Endothelial cell of umbilical vein (primary cell): Measurements from ENCODE around the gene AK8. TPM values are rescaled to one million over a fixed set of nuclear protein-coding genes. Genes with fewer than 3 reads are reported as not detected.

ENCODE experiments used
- BruUV-seq: library from RNA; stranded (reverse); fragments of 400-500 nt; replicated peaks from 2 replicates; lab custom pipeline; 2021; lab: Mats Ljungman, UMichigan
- CTCF ChIA-PET: fragments of 300-600, 350-600 bp; sonication (Branson Sonifier 250); formaldehyde crosslinking; loops from one replicate; lab custom pipeline; 2021; ENCODE audit warnings: antibody characterized with exemption, inconsistent platforms; lab: Charles Lee
- POLR2A ChIA-PET: fragments of 300-600, 350-600 bp; sonication (Branson Sonifier 250); formaldehyde crosslinking; loops from one replicate; lab custom pipeline; 2021; ENCODE audit warnings: antibody characterized with exemption, inconsistent platforms; lab: Charles Lee
- DNase-seq: peaks from one replicate; pipeline ENCODE4 v3.0.0-alpha.2; 2011; ENCODE audit warnings: low read depth, low spot score
- FAIRE-seq: peaks from 2 replicates; lab custom pipeline; 2011; peaks lifted over from hg19 to GRCh38; lab: Jason Lieb, UNC
- H2AFZ ChIP-seq: 2 replicates; pipeline ENCODE4 v1.6.0; 2012; ENCODE audit warnings: low read depth, low read length, control low read depth, inconsistent platforms
- H3K27ac ChIP-seq: 2 replicates; pipeline ENCODE4 v1.5.1; 2011; ENCODE audit warnings: low read depth, mild to moderate bottlenecking, control low read depth, low read length, moderate library complexity; ENCODE audit not compliant: insufficient read depth
- H3K27me3 ChIP-seq, 2 experiments: 2 replicates each; pipeline versions ENCODE4 v1.6.0 to v1.6.1; 2011; ENCODE audit warnings: low read length in 2 of 2, mixed read lengths in 1 of 2; ENCODE audit not compliant: control insufficient read depth in 2 of 2, insufficient read depth in 2 of 2
- H3K36me3 ChIP-seq, 2 experiments: 2 replicates in 1 of 2; 3 replicates in 1 of 2; pipeline ENCODE4 v1.5.1; 2011; ENCODE audit warnings: low read length in 2 of 2, mild to moderate bottlenecking in 1 of 2, moderate library complexity in 1 of 2; ENCODE audit not compliant: control insufficient read depth in 2 of 2, insufficient read depth in 2 of 2; ENCODE audit errors: extremely low read depth in 1 of 2
- H3K4me1 ChIP-seq: 3 replicates; pipeline ENCODE4 v1.5.1; 2011; ENCODE audit warnings: mild to moderate bottlenecking, low read length; ENCODE audit not compliant: control insufficient read depth, insufficient read depth; ENCODE audit errors: extremely low read depth
- H3K4me2 ChIP-seq: 2 replicates; pipeline ENCODE4 v1.6.1; 2011; ENCODE audit warnings: low read length, control low read depth, mixed read lengths; ENCODE audit not compliant: insufficient read depth
- H3K4me3 ChIP-seq, 3 experiments: fragments of 200-600 bp in 1 of 3; sonication (generic), shearing (Covaris generic) in 1 of 3; replicated peaks in 1 of 3; 2 replicates each; pipeline ENCODE4 v1.5.1; 2011 to 2016; ENCODE audit warnings: control low read depth in 3 of 3, low read length in 3 of 3, mild to moderate bottlenecking in 2 of 3, inconsistent platforms in 1 of 3, low read depth in 1 of 3, moderate library complexity in 1 of 3; ENCODE audit not compliant: insufficient read depth in 1 of 3
- H3K79me2 ChIP-seq: 2 replicates; pipeline ENCODE4 v1.6.0; 2012; ENCODE audit warnings: low read length, inconsistent platforms; ENCODE audit not compliant: control insufficient read depth, insufficient read depth
- H3K9ac ChIP-seq: replicated peaks from 2 replicates; pipeline ENCODE3; 2011; ENCODE audit warnings: low read length, control low read depth; ENCODE audit not compliant: insufficient read depth; ENCODE audit errors: extremely low read depth
- H3K9me1 ChIP-seq: replicated peaks from 3 replicates; pipeline ENCODE4 v1.6.0; 2011; ENCODE audit warnings: mild to moderate bottlenecking, low read length; ENCODE audit not compliant: control insufficient read depth, insufficient read depth; ENCODE audit errors: extremely low read depth
- H3K9me3 ChIP-seq: replicated peaks from 2 replicates; pipeline ENCODE4 v1.5.1; 2012; ENCODE audit warnings: low read length, inconsistent platforms; ENCODE audit not compliant: control insufficient read depth, insufficient read depth
- H4K20me1 ChIP-seq: replicated peaks from 2 replicates; pipeline ENCODE3; 2011; ENCODE audit warnings: mild to moderate bottlenecking, low read length; ENCODE audit not compliant: control insufficient read depth, insufficient read depth; ENCODE audit errors: extremely low read depth
- EZH2 ChIP-seq: IDR thresholded peaks from 2 replicates; pipeline ENCODE4 v1.6.1; 2012; ENCODE audit warnings: borderline replicate concordance, low read depth, mild to moderate bottlenecking, moderate library complexity, low read length, inconsistent platforms; ENCODE audit not compliant: severe bottlenecking
- FOS ChIP-seq: IDR thresholded peaks from 2 replicates; pipeline ENCODE4 v1.6.1; 2011; ENCODE audit warnings: mild to moderate bottlenecking, low read length, moderate library complexity, borderline replicate concordance; ENCODE audit not compliant: insufficient read depth
- GATA2 ChIP-seq: IDR thresholded peaks from 2 replicates; pipeline ENCODE4 v1.7.0; 2011; ENCODE audit warnings: low read depth, mild to moderate bottlenecking, moderate library complexity, mixed read lengths, low read length; ENCODE audit not compliant: insufficient read length, insufficient read depth
- JUN ChIP-seq: IDR thresholded peaks from 2 replicates; pipeline ENCODE4 v1.6.1; 2011; ENCODE audit warnings: borderline replicate concordance, low read depth; ENCODE audit not compliant: insufficient read length, insufficient read depth
- MYC ChIP-seq: IDR thresholded peaks from one replicate; pipeline ENCODE4 v1.6.1; 2011; ENCODE audit warnings: mild to moderate bottlenecking, low read depth, low read length
- POLR2A ChIP-seq: IDR thresholded peaks from 2 replicates; pipeline ENCODE4 v1.6.1; 2012; ENCODE audit warnings: low read depth, mild to moderate bottlenecking, control low read depth, low read length
- POLR2AphosphoS5 ChIP-seq: IDR thresholded peaks from 2 replicates; pipeline ENCODE4 v1.6.1; 2012; ENCODE audit warnings: low read depth, mild to moderate bottlenecking, control low read depth, low read length, moderate library complexity; ENCODE audit not compliant: insufficient read depth
- dilution Hi-C: fragments of 300-500 bp; cut with MboI; formaldehyde crosslinking; loops from one replicate; pipeline ENCODE4 v1.15.0; 2019; ENCODE audit warnings: low sequenced_read_pairs; ENCODE audit not compliant: extremely low pct_ligation_motif_present
- intact Hi-C: fragments of 100-400 bp; cut with micrococcal nuclease; formaldehyde crosslinking; loops from one replicate; pipeline ENCODE4 v1.10.0; 2022
- polyA plus RNA-seq, 4 experiments: library from polyadenylated mRNA; depleted of rRNA in 3 of 4; stranded (reverse) in 3 of 4; unstranded in 1 of 4; fragments of >200 nt; gene quantifications; 2 replicates each; pipeline versions ENCODE4 v1.2.1 to v1.2.3, GENCODE V29; 2011 to 2012; ENCODE audit warnings: missing spikeins in 1 of 4
- total RNA-seq: library from RNA; stranded (reverse); gene quantifications from 2 replicates; pipeline ENCODE4 v1.2.3, GENCODE V29; 2021
- TF ChIP-seq, protein P1 (sequence below): IDR thresholded peaks from 2 replicates; pipeline ENCODE4 v1.6.1; 2011; ENCODE audit not compliant: insufficient read depth, insufficient read length
- TF ChIP-seq, protein P2 (sequence below), 2 donors: IDR thresholded peaks; 1 replicate in 1 of 2; 2 replicates in 1 of 2; pipeline ENCODE4 v1.5.1; 2011; ENCODE audit warnings: low read length in 2 of 2, mild to moderate bottlenecking in 2 of 2, moderate library complexity in 2 of 2, control low read depth in 1 of 2, inconsistent platforms in 1 of 2, low read depth in 1 of 2; ENCODE audit not compliant: insufficient read depth in 1 of 2; ENCODE audit errors: extremely low read depth in 1 of 2

The AK8 gene
- total and polyA plus RNA-seq, 2 donors (not counting 3 experiments of a cell fraction or from before 2014, with no cell fraction given): 0.06 TPM; not detected in 1

DNA sequence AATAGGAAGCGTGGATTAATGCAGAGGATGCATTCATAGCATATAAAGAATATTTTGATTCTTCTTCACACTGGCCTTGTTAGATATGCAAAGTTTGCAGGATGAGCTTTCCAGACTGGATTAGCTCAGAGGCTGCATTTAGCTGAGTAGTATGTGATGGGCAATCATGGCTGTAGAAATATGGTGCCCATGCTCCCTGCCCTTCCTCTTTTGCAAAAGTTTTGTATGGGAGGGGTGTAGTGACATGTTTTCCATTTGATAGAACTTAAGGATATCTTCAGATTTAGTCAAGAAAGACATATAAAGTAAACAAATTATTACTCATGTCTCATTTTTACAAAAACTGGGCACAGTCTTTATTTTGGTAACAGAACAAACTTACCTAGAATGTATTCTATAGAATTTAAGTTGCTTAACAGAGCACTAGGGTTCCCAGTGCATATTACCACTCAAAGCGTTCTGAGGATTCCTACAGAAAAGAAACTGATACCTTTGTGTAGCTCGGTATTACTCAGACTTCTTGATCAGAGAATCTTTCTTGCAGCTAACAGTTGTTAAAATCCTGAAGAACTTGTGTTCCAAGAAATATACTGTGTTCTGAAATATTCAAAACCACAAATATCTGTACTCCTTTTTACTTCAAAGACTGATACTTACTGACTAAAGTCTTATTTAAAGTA, 198.0 kb downstream of the AK8 start:
- Histone ChIP-seq H3K27me3 (no peaks in the 10 kb centered on the region), H3K27ac (no peak overlapping the region), H3K4me1 (no peaks in the 10 kb centered on the region), H2AFZ (no peak overlapping the region), H3K4me3 (no peak overlapping the region), H3K9ac (no peak overlapping the region), H3K9me3 (no peaks in the 10 kb centered on the region), H3K79me2 (peaks cover 88% of the 10 kb centered on the region), H3K36me3 (peaks cover 19 to 27% of the 10 kb centered on the region in 2 experiments), H3K4me2 (no peak overlapping the region), H3K9me1 (no peaks in the 10 kb centered on the region), H4K20me1 (peaks cover 2% of the 10 kb centered on the region)
- no TSS peak for BruUV-seq
- dilution Hi-C loops (no loop called here), intact Hi-C loops (loop anchor here (10.0 kb wide), 2 partner anchors 95 to 265 kb away; partner anchors contain the start of gene TSC1)
- FAIRE-seq (no peak), DNase-seq (no peak)
- POLR2A ChIA-PET: no interaction called here
- TF ChIP-seq JUN (no peak), MYC (no peak), GATA2 (no peak), FOS (no peak), POLR2AphosphoS5 (no peak), POLR2A (no peak), EZH2 (no peak)
- TF ChIP-seq, protein P1, sequence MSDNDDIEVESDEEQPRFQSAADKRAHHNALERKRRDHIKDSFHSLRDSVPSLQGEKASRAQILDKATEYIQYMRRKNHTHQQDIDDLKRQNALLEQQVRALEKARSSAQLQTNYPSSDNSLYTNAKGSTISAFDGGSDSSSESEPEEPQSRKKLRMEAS: no peak
- TF ChIP-seq, protein P2, sequence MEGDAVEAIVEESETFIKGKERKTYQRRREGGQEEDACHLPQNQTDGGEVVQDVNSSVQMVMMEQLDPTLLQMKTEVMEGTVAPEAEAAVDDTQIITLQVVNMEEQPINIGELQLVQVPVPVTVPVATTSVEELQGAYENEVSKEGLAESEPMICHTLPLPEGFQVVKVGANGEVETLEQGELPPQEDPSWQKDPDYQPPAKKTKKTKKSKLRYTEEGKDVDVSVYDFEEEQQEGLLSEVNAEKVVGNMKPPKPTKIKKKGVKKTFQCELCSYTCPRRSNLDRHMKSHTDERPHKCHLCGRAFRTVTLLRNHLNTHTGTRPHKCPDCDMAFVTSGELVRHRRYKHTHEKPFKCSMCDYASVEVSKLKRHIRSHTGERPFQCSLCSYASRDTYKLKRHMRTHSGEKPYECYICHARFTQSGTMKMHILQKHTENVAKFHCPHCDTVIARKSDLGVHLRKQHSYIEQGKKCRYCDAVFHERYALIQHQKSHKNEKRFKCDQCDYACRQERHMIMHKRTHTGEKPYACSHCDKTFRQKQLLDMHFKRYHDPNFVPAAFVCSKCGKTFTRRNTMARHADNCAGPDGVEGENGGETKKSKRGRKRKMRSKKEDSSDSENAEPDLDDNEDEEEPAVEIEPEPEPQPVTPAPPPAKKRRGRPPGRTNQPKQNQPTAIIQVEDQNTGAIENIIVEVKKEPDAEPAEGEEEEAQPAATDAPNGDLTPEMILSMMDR (IDR thresholded peaks at IDR 0.05; ENCODE audit: extremely low read depth in 1 of 2, insufficient read depth in 1 of 2, low read depth in 1 of 2, low read length in 2 of 2): no peak
- CTCF ChIA-PET: interaction anchor here (0.7 kb wide), 1 partner anchor 14 kb away, joined by 3 read pairs; no protein-coding TSS in a partner anchor
